ENCODE data around the gene SRPK1. TPM values are rescaled to one million over a fixed set of nuclear protein-coding genes. Genes with fewer than 3 reads are reported as not detected.

The SRPK1 gene
- total and polyA plus RNA-seq, 2 of the 13 experiments (the other 11 are each of a cell fraction or from before 2014, with no cell fraction given) = 56.4 to 142 TPM

DNA sequence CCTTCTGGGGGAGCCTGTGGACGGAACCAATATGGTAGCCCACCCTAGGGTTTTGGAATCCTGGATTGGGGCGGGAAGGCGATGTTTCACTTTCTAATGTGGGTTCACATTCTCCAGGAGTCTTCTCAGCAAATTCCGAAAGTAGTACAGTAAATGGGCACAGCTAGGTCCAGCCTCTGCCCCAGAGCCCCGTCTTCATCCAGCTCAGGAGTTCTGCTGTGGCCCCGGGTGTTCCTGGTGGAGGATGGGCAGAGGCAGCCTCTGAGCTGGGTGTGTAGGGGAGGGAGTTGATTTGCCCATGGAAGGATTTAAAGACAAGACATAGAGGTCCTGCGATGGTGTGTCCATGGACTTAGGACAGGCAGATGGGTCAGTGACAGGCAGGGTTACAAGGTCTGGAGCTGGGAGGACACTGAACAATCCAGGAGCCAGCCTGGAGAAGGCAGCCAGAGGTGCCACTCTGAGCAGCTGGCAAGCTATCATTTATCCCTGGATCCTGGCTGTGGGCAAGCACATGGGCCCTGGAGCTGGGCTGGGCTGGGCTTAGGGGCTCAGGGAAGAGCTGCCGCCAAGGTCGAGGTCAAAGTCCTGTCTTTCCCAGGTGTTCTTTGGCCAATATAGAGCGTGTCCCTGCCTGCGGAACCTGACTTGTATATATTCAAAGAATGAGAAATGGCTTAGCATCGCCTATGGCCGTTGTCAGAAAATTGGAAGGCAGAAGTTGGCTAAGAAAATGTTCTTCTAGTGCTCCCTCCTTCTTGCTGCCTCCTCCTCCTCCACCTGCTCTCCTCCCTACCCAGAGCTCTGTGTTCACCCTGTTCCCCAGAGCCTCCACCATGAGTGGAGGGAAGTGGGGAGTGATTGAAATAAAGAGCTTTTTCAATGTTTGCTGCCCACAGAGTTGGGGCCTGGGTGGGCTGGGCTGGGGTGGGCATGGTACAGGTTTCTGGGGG, 133.4 kb downstream of the SRPK1 start (continued):
- TF ChIP-seq ZNF501 (CRISPR knock-in tag; IDR thresholded peaks at IDR 0.05) (0 out of 2 replicates have a peak, but pooled peaks have one; percentile 33), NCOR1 (IDR thresholded peaks at IDR 0.05; ENCODE audit: borderline replicate concordance, low read length) (peak; percentile 29; the same call in 1 of the 2 replicates), ZNF362 (CRISPR knock-in tag; IDR thresholded peaks at IDR 0.05; ENCODE audit: borderline replicate concordance) (0 out of 2 replicates have a peak, but pooled peaks have one; percentile 21), CREM (IDR thresholded peaks at IDR 0.05) (no peak), CREM (CRISPR knock-in tag; IDR thresholded peaks at IDR 0.05) (no peak), PITX1 (CRISPR knock-in tag; IDR thresholded peaks at IDR 0.05) (peak; percentile 20; the same call in 1 of the 2 replicates), SNAI1 (CRISPR knock-in tag; IDR thresholded peaks at IDR 0.05; ENCODE audit: borderline replicate concordance) (no peak), ZNF687 (CRISPR knock-in tag; IDR thresholded peaks at IDR 0.05) (peak; percentile 30; the same call in 1 of the 2 replicates), MTA1 (CRISPR knock-in tag; IDR thresholded peaks at IDR 0.05; ENCODE audit: borderline replicate concordance) (0 out of 2 replicates have a peak, but pooled peaks have one; percentile 40), RNF219 (CRISPR knock-in tag; IDR thresholded peaks at IDR 0.05) (no peak), ZNF232 (CRISPR knock-in tag; IDR thresholded peaks at IDR 0.05; ENCODE audit: borderline replicate concordance) (no peak), ATRX (CRISPR knock-in tag; IDR thresholded peaks at IDR 0.05; ENCODE audit: borderline replicate concordance) (no peak), ZBTB7B (CRISPR knock-in tag; IDR thresholded peaks at IDR 0.05) (0 out of 2 replicates have a peak, but pooled peaks have one; percentile 18), ATF2 (CRISPR knock-in tag; IDR thresholded peaks at IDR 0.05) (no peak)
- TF ChIP-seq, protein P1, sequence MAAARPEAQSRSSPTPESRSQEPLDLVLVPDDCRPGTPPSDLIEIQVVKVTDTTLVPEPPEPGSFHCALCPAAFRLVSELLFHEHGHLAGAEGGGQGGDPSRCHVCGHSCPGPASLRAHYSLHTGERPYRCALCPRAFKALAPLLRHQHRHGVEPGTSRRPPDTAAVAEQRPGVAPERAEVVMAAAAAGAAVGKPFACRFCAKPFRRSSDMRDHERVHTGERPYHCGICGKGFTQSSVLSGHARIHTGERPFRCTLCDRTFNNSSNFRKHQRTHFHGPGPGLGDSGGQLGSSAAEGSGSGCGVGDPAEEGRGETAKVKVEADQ (CRISPR knock-in tag; IDR thresholded peaks at IDR 0.05; ENCODE audit: borderline replicate concordance) = no peak
- TF ChIP-seq, protein P2, sequence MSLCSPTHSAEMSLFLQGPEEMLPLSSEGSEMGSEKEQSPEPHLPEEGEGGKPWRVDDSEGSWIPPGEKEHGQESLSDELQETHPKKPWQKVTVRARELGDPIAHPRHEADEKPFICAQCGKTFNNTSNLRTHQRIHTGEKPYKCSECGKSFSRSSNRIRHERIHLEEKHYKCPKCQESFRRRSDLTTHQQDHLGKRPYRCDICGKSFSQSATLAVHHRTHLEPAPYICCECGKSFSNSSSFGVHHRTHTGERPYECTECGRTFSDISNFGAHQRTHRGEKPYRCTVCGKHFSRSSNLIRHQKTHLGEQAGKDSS (CRISPR knock-in tag; IDR thresholded peaks at IDR 0.05; ENCODE audit: borderline replicate concordance, low read depth) = peak; percentile 50; the same call in 1 of the 2 replicates

Data from HepG2 (cell line).